H1 (cell line): ENCODE data around the gene ADIPOR2. TPM values are rescaled to one million over a fixed set of nuclear protein-coding genes. Genes with fewer than 3 reads are reported as not detected.

ENCODE experiments used
- MAFK ChIP-seq: IDR thresholded peaks from 2 replicates; pipeline ENCODE4 v1.6.1; 2012; ENCODE audit warnings: low read depth, mild to moderate bottlenecking, improper control_type of control experiment, low read length
- RAD21 ChIP-seq, 2 experiments: IDR thresholded peaks in 1 of 2; conservative IDR thresholded peaks in 1 of 2; 2 replicates each; pipeline ENCODE4 v1.6.1; 2011; ENCODE audit warnings: low read depth in 2 of 2, low read length in 2 of 2, improper control_type of control experiment in 1 of 2, inconsistent platforms in 1 of 2, mild to moderate bottlenecking in 1 of 2, moderate library complexity in 1 of 2
- TBP ChIP-seq: IDR thresholded peaks from 2 replicates; pipeline ENCODE4 v1.6.1; 2011; ENCODE audit warnings: low read depth, low read length, improper control_type of control experiment
- polyA plus RNA-seq, 7 experiments: library from polyadenylated mRNA; depleted of rRNA in 3 of 7; stranded (reverse) in 5 of 7; unstranded in 2 of 7; fragments of >200 nt in 5 of 7; fragments of 200-250 nt in 2 of 7; gene quantifications; 1 replicate in 5 of 7; 2 replicates in 1 of 7; 4 replicates in 1 of 7; pipeline versions ENCODE4 v1.2.1 to v1.2.3, GENCODE V29; 2011 to 2013; ENCODE audit warnings: missing spikeins in 2 of 7, mixed read lengths in 2 of 7
- total RNA-seq: library from RNA; stranded (reverse); fragmentation: NEBNext Ultra II Directional; extraction: Animal tissue kit (Norgen Biotek cat#: 25700); gene quantifications from 2 replicates; pipeline ENCODE4 v1.2.1, GENCODE V29; 2021

Gene ADIPOR2
- total and polyA plus RNA-seq, 2 of the 8 experiments (the other 6 are each of a cell fraction or from before 2014, with no cell fraction given): 17.5 to 50.8 TPM

- TF ChIP-seq RAD21 (IDR thresholded peaks at IDR 0.05 in 1 of 2, conservative IDR thresholded peaks at IDR 0.05 in 1 of 2; ENCODE audit: low read depth in 2 of 2, low read length in 2 of 2) (peak in 1 of 2 experiments; percentile 13; a peak in 1 of 4 replicates), TBP (no peak), MAFK (no peak)
- TF ChIP-seq, all 59 proteins: peak for 2
Measured at GRCh38 chr12:1644534-1645438, 46.1 kb upstream of the ADIPOR2 start (continued).
